ENCODE results near the gene CREB5.

- TF ChIP-seq CTCF (IDR thresholded peaks at IDR 0.05) (no peak), POLR2A (IDR thresholded peaks at IDR 0.05) (no peak), POLR2AphosphoS5 (IDR thresholded peaks at IDR 0.05) (no peak), EP300 (IDR thresholded peaks at IDR 0.05) (no peak)
Observed at GRCh38 chr7:28854750-28855074, 442.4 kb downstream of the CREB5 start.
